IMR-90 (cell line): ENCODE data around the gene ALG11. TPM values are rescaled to one million over a fixed set of nuclear protein-coding genes. Genes with fewer than 3 reads are reported as not detected.
A peak's percentile ranks its signal among the peaks of the same experiment; 100 is the strongest.
"Not testable (repeated sequence)": the region's sequence is repeated elsewhere in the genome, so short reads cannot be mapped to it uniquely, and the experiment has no call there.

Experiments
- ATAC-seq: fragments of 200-7000 bp; cut with Tn5 transposase; 2 replicates; pipeline ENCODE4 v1.9.1; 2020; ENCODE audit warnings: low read depth, mild to moderate bottlenecking, moderate library complexity
- BruUV-seq: library from RNA; stranded (reverse); fragments of 400-500 nt; replicated peaks from 2 replicates; lab custom pipeline; 2021; lab: Mats Ljungman, UMichigan
- CTCF ChIA-PET: fragments of 300-600 bp; formaldehyde crosslinking; extraction: SDS; loops from one replicate; lab custom pipeline; 2021; ENCODE audit warnings: antibody characterized with exemption; lab: Yijun Ruan, JAX
- POLR2A ChIA-PET: fragments of 300-600 bp; sonication (Branson Sonifier 250); formaldehyde crosslinking; loops from one replicate; lab custom pipeline; 2022; ENCODE audit warnings: antibody characterized with exemption; ENCODE audit not compliant: unreplicated experiment; lab: Charles Lee
- DNase-seq: peaks from one replicate; pipeline ENCODE4 v3.0.0; 2013
- H2AFZ ChIP-seq: replicated peaks from 2 replicates; pipeline ENCODE3; 2013; ENCODE audit warnings: low read length, mild to moderate bottlenecking; ENCODE audit not compliant: poor library complexity
- H2AK5ac ChIP-seq: 2 replicates; pipeline ENCODE4 v1.6.1; 2013; ENCODE audit warnings: low read depth, low read length, inconsistent platforms
- H2AK9ac ChIP-seq: replicated peaks from 2 replicates; pipeline ENCODE3; 2013; ENCODE audit warnings: mild to moderate bottlenecking, low read depth, low read length, moderate library complexity; ENCODE audit not compliant: poor library complexity
- H2BK120ac ChIP-seq: 2 replicates; pipeline ENCODE4 v1.6.1; 2013; ENCODE audit warnings: low read depth, low read length, inconsistent platforms
- H2BK15ac ChIP-seq: 3 replicates; pipeline ENCODE4 v1.6.1; 2013; ENCODE audit warnings: low read depth, low read length, inconsistent platforms
- H2BK20ac ChIP-seq: 2 replicates; pipeline ENCODE4 v1.6.1; 2013; ENCODE audit warnings: low read depth, mild to moderate bottlenecking, inconsistent platforms, low read length, moderate library complexity
- H2BK5ac ChIP-seq: 2 replicates; pipeline ENCODE4 v1.6.1; 2013; ENCODE audit warnings: mild to moderate bottlenecking, low read depth, low read length, inconsistent platforms; ENCODE audit not compliant: poor library complexity, severe bottlenecking
- H3K14ac ChIP-seq: replicated peaks from 2 replicates; pipeline ENCODE4 v1.6.1; 2013; ENCODE audit warnings: low read depth, low read length, inconsistent platforms
- H3K18ac ChIP-seq: 2 replicates; pipeline ENCODE4 v1.6.1; 2013; ENCODE audit warnings: low read depth, low read length, control low read depth
- H3K23ac ChIP-seq: 2 replicates; pipeline ENCODE4 v1.6.1; 2013; ENCODE audit warnings: low read depth, low read length, inconsistent platforms
- H3K27ac ChIP-seq: 2 replicates; pipeline ENCODE4 v1.5.1; 2013; ENCODE audit warnings: mild to moderate bottlenecking, control low read depth, low read length; ENCODE audit not compliant: insufficient read depth
- H3K27me3 ChIP-seq: 2 replicates; pipeline ENCODE4 v1.6.1; 2013; ENCODE audit warnings: low read length; ENCODE audit not compliant: control insufficient read depth, insufficient read depth
- H3K36me3 ChIP-seq: 2 replicates; pipeline ENCODE4 v1.6.1; 2013; ENCODE audit warnings: low read length, mixed read lengths; ENCODE audit not compliant: control insufficient read depth, insufficient read depth
- H3K4ac ChIP-seq: 2 replicates; pipeline ENCODE4 v1.6.1; 2013; ENCODE audit warnings: low read depth, low read length, inconsistent platforms
- H3K4me1 ChIP-seq: 2 replicates; pipeline ENCODE4 v1.6.1; 2013; ENCODE audit warnings: low read length, mixed read lengths; ENCODE audit not compliant: control insufficient read depth, insufficient read depth
- H3K4me2 ChIP-seq: 2 replicates; pipeline ENCODE4 v1.6.1; 2013; ENCODE audit warnings: low read depth, mild to moderate bottlenecking, control low read depth, low read length, moderate library complexity
- H3K4me3 ChIP-seq: 2 replicates; pipeline ENCODE4 v1.5.1; 2013; ENCODE audit warnings: low read depth, mild to moderate bottlenecking, control low read depth, low read length, moderate library complexity; ENCODE audit not compliant: insufficient read depth
- H3K56ac ChIP-seq: 2 replicates; pipeline ENCODE4 v1.6.1; 2013; ENCODE audit warnings: low read length, inconsistent platforms; ENCODE audit not compliant: insufficient read depth; ENCODE audit errors: extremely low read depth
- H3K79me1 ChIP-seq, 2 experiments: 2 replicates each; pipeline ENCODE4 v1.6.1; 2013; ENCODE audit warnings: low read length in 2 of 2, inconsistent platforms in 1 of 2, low read depth in 1 of 2
- H3K9ac ChIP-seq: 2 replicates; pipeline ENCODE4 v1.6.1; 2013; ENCODE audit warnings: low read depth, low read length, control low read depth
- H3K9me1 ChIP-seq: 2 replicates; pipeline ENCODE4 v1.6.1; 2013; ENCODE audit warnings: low read length, inconsistent platforms; ENCODE audit not compliant: insufficient read depth
- H3K9me3 ChIP-seq: 2 replicates; pipeline ENCODE4 v1.6.1; 2013; ENCODE audit warnings: low read length; ENCODE audit not compliant: control insufficient read depth, insufficient read depth
- H4K20me1 ChIP-seq: 2 replicates; pipeline ENCODE4 v1.6.1; 2013; ENCODE audit warnings: low read length, inconsistent platforms; ENCODE audit not compliant: insufficient read depth
- H4K5ac ChIP-seq: 2 replicates; pipeline ENCODE4 v1.6.1; 2013; ENCODE audit warnings: mild to moderate bottlenecking, low read depth, low read length, control low read depth
- H4K8ac ChIP-seq, 2 experiments: 2 replicates each; pipeline ENCODE4 v1.6.1; 2013; ENCODE audit warnings: low read depth in 2 of 2, low read length in 2 of 2, control low read depth in 1 of 2, inconsistent platforms in 1 of 2
- H4K91ac ChIP-seq: 2 replicates; pipeline ENCODE4 v1.6.1; 2013; ENCODE audit warnings: low read depth, low read length, inconsistent platforms; ENCODE audit not compliant: insufficient read depth
- WGBS, 2 experiments: methylation state at CpG; one replicate each; pipeline versions ENCODE4 v1.1.5 to v1.1.7; 2013; ENCODE audit warnings: missing lambda C conversion rate in 2 of 2; ENCODE audit not compliant: insufficient read length in 1 of 2; ENCODE audit errors: extremely low coverage in 2 of 2; 5-methylcytosine and 5-hydroxymethylcytosine counted together
- dilution Hi-C: fragments of 300-500 bp; cut with HindIII; formaldehyde crosslinking; loops from one replicate; pipeline ENCODE4 v1.14.3; 2018; ENCODE audit warnings: low sequenced_read_pairs; ENCODE audit not compliant: unreplicated experiment
- in situ Hi-C: fragments of 300-500 bp; cut with MboI; formaldehyde crosslinking; loops from 3 replicates; pipeline ENCODE4 v1.14.3; 2019; ENCODE audit warnings: low sequenced_read_pairs, inconsistent platforms, mixed read lengths
- intact Hi-C: fragments of 100-400 bp; cut with micrococcal nuclease; formaldehyde crosslinking; loops from 2 replicates; pipeline ENCODE4 v1.10.0; 2022
- polyA plus RNA-seq, 3 experiments: library from polyadenylated mRNA; depleted of rRNA; stranded (reverse); fragments of >200 nt; gene quantifications; 2 replicates each; pipeline ENCODE4 v1.2.3, GENCODE V29; 2012; ENCODE audit warnings: low replicate concordance in 1 of 3
- total RNA-seq: library from RNA; depleted of rRNA; stranded (reverse); fragments of >200 nt; gene quantifications from 2 replicates; pipeline ENCODE4 v1.2.3, GENCODE V29; 2012

The ALG11 gene
- total and polyA plus RNA-seq, 2 of the 4 experiments (the other 2 are of a cell fraction): 10.0 to 12.7 TPM

DNA sequence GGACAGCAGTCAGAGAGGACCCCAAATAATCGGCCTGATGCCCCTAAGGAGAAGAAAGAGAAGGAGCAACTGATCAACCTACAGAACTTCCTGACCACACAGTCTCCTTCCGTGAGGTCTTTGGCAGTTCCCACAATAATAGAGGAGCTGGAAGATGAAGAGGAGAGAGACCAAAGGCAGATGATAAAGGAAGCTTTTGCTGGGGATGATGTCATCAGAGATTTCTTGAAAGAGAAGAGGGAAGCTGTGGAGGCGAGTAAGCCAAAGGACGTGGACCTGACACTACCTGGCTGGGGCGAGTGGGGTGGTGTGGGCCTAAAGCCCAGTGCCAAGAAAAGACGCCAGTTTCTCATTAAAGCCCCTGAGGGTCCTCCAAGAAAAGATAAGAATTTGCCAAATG is 18.2 kb downstream of the ALG11 start:
- H2AK9ac ChIP-seq, H2BK5ac ChIP-seq, H4K20me1 ChIP-seq, H2BK15ac ChIP-seq, H3K4me3 ChIP-seq, H3K14ac ChIP-seq, H3K4me2 ChIP-seq, H2BK20ac ChIP-seq, H3K23ac ChIP-seq, H3K9me3 ChIP-seq, H3K27me3 ChIP-seq, dilution Hi-C loops, H3K56ac ChIP-seq, H3K4me1 ChIP-seq, DNase-seq, H2AK5ac ChIP-seq, H4K91ac ChIP-seq, POLR2A ChIA-PET, ATAC-seq, H3K9ac ChIP-seq, H4K5ac ChIP-seq, in situ Hi-C loops, H2BK120ac ChIP-seq, H2AFZ ChIP-seq, H3K27ac ChIP-seq, CTCF ChIA-PET, H3K9me1 ChIP-seq, H3K18ac ChIP-seq, H4K8ac ChIP-seq, intact Hi-C loops, H3K4ac ChIP-seq: not testable (repeated sequence)
- peaks cover 7 to 24% of the 10 kb centered on the region in 2 experiments; a peak in 2 of 4 replicates for H3K79me1 ChIP-seq
- WGBS, 2 experiments: no CpG with 5 or more reads among the region's 6 CpGs
- TSS peak; percentile 21 for BruUV-seq
- H3K36me3 ChIP-seq: peaks cover 15% of the 10 kb centered on the region
